ENCODE results near the gene IQCK.
"Not testable (repeated sequence)": the region's sequence is repeated elsewhere in the genome, so short reads cannot be mapped to it uniquely, and the experiment has no call there.

The IQCK gene

GRCh38 chr16:19785512-19786130, 67.5 kb downstream of the IQCK start:
- no peak overlapping the region for H3K4me3 ChIP-seq (ENCODE audit: low read depth, low read length)
- no peaks in the 10 kb centered on the region for H3K9me3 ChIP-seq (ENCODE audit: severe bottlenecking)
- H3K36me3 ChIP-seq: no peaks in the 10 kb centered on the region
- no peak for DNase-seq
- TF ChIP-seq, protein P1, sequence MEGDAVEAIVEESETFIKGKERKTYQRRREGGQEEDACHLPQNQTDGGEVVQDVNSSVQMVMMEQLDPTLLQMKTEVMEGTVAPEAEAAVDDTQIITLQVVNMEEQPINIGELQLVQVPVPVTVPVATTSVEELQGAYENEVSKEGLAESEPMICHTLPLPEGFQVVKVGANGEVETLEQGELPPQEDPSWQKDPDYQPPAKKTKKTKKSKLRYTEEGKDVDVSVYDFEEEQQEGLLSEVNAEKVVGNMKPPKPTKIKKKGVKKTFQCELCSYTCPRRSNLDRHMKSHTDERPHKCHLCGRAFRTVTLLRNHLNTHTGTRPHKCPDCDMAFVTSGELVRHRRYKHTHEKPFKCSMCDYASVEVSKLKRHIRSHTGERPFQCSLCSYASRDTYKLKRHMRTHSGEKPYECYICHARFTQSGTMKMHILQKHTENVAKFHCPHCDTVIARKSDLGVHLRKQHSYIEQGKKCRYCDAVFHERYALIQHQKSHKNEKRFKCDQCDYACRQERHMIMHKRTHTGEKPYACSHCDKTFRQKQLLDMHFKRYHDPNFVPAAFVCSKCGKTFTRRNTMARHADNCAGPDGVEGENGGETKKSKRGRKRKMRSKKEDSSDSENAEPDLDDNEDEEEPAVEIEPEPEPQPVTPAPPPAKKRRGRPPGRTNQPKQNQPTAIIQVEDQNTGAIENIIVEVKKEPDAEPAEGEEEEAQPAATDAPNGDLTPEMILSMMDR (IDR thresholded peaks at IDR 0.05; ENCODE audit: low read depth, low read length): no peak
- H3K27me3 ChIP-seq (ENCODE audit: insufficient read depth, low read depth, severe bottlenecking): no peaks in the 10 kb centered on the region
- no peak overlapping the region for H3K27ac ChIP-seq

- not testable (repeated sequence) for H3K4me3 ChIP-seq (ENCODE audit: low read depth, low read length); DNase-seq; H3K27ac ChIP-seq
These were observed 83.3 kb downstream of the IQCK start for GRCh38 chr16:19801369-19801768.

DNA sequence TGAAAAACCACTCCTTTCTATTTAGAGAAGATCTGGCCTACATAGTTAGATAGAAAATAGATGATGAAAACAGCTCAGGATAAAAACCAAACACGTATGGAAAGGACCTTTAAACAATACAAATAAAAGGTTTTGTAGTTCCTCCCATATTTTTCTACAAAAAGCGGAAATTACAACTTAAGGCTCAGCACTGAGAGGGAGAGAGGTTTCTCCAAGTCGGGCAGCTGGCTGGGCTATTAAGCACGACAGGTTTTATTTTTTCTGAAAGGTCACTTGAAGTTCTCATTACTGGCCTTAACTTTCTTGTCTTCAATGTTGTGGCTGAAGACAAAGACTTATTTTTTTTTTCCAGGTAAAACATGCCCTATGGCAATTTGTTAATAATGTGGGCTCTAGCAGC, 83.8 kb downstream of the IQCK start:
- H3K27ac ChIP-seq; H3K27me3 ChIP-seq (ENCODE audit: insufficient read depth, low read depth, severe bottlenecking); H3K36me3 ChIP-seq; H3K9me3 ChIP-seq (ENCODE audit: severe bottlenecking); H3K4me3 ChIP-seq (ENCODE audit: low read depth, low read length); DNase-seq: not testable (repeated sequence)

More at GRCh38 chr16:19801369-19801768, 83.3 kb downstream of the IQCK start:
- not testable (repeated sequence) for H3K36me3 ChIP-seq; H3K27me3 ChIP-seq (ENCODE audit: insufficient read depth, low read depth, severe bottlenecking); H3K9me3 ChIP-seq (ENCODE audit: severe bottlenecking)

- H3K27me3 ChIP-seq (ENCODE audit: insufficient read depth, low read depth, severe bottlenecking): no peaks in the 10 kb centered on the region
- no peak overlapping the region for H3K27ac ChIP-seq
- TF ChIP-seq, protein P1 (IDR thresholded peaks at IDR 0.05; ENCODE audit: low read depth, low read length): no peak
- no peak overlapping the region for H3K4me3 ChIP-seq (ENCODE audit: low read depth, low read length)
- peaks cover 8% of the 10 kb centered on the region for H3K9me3 ChIP-seq (ENCODE audit: severe bottlenecking)
- H3K36me3 ChIP-seq: no peaks in the 10 kb centered on the region
- no peak for DNase-seq
These were observed 84.5 kb downstream of the IQCK start for GRCh38 chr16:19802612-19803011.

- H3K4me3 ChIP-seq (ENCODE audit: low read depth, low read length): no peak overlapping the region
- no peaks in the 10 kb centered on the region for H3K27me3 ChIP-seq (ENCODE audit: insufficient read depth, low read depth, severe bottlenecking)
- H3K27ac ChIP-seq: no peak overlapping the region
- TF ChIP-seq, protein P1 (IDR thresholded peaks at IDR 0.05; ENCODE audit: low read depth, low read length): no peak
- no peaks in the 10 kb centered on the region for H3K36me3 ChIP-seq
- peaks cover 8% of the 10 kb centered on the region for H3K9me3 ChIP-seq (ENCODE audit: severe bottlenecking)
- no peak for DNase-seq
These were observed 86.7 kb downstream of the IQCK start for GRCh38 chr16:19804538-19805323.

GRCh38 chr16:19805459-19806162, 87.5 kb downstream of the IQCK start:
- DNase-seq: no peak
- no peaks in the 10 kb centered on the region for H3K36me3 ChIP-seq
- H3K27me3 ChIP-seq (ENCODE audit: insufficient read depth, low read depth, severe bottlenecking): no peaks in the 10 kb centered on the region
- no peak overlapping the region for H3K27ac ChIP-seq
- TF ChIP-seq, protein P1 (IDR thresholded peaks at IDR 0.05; ENCODE audit: low read depth, low read length): no peak
- no peak overlapping the region for H3K4me3 ChIP-seq (ENCODE audit: low read depth, low read length)
- peaks cover 8% of the 10 kb centered on the region for H3K9me3 ChIP-seq (ENCODE audit: severe bottlenecking)

Measured in WERI-Rb-1 (cell line).